ENCODE data around the gene LTA. TPM values are rescaled to one million over a fixed set of nuclear protein-coding genes. Genes with fewer than 3 reads are reported as not detected.

The LTA gene
- total and polyA plus RNA-seq, 2 donors (not counting 3 experiments of a cell fraction or from before 2014, with no cell fraction given) = 0.46 TPM; not detected in 1

- dilution Hi-C loops (cut with MboI; ENCODE audit: extremely low pct_ligation_motif_present, low sequenced_read_pairs) = no loop called here
- intact Hi-C loops (cut with micrococcal nuclease) = no loop called here
- CTCF ChIA-PET = interaction anchor here (1.3 kb wide), 2 partner anchors 11 to 37 kb away, joined by 3 to 7 read pairs; partner anchors contain the start of gene DDX39B
These were observed 41.4 kb upstream of the LTA start for GRCh38 chr6:31530659-31531058.

GRCh38 chr6:31531162-31531561 lies 40.9 kb upstream of the LTA start:
- dilution Hi-C loops (cut with MboI; ENCODE audit: extremely low pct_ligation_motif_present, low sequenced_read_pairs) (no loop called here), intact Hi-C loops (cut with micrococcal nuclease) (no loop called here)
- CTCF ChIA-PET = interaction anchor here (1.0 to 1.6 kb wide), 4 partner anchors 10 to 50 kb away, joined by 3 to 7 read pairs (median 4); partner anchors contain the start of gene DDX39B
- Histone ChIP-seq H3K4me3 (replicated peaks in 1 of 3; ENCODE audit: insufficient read depth in 1 of 3, low read depth in 1 of 3, low read length in 3 of 3) (no peak overlapping the region), H3K9me1 (replicated peaks; ENCODE audit: control insufficient read depth, extremely low read depth, insufficient read depth, low read length) (no peaks in the 10 kb centered on the region), H3K79me2 (ENCODE audit: control insufficient read depth, insufficient read depth, low read length) (peaks cover 30% of the 10 kb centered on the region), H4K20me1 (replicated peaks; ENCODE audit: control insufficient read depth, extremely low read depth, insufficient read depth, low read length) (no peaks in the 10 kb centered on the region), H2AFZ (ENCODE audit: low read depth, low read length) (no peak overlapping the region), H3K4me2 (ENCODE audit: insufficient read depth, low read length) (no peak overlapping the region), H3K27ac (ENCODE audit: insufficient read depth, low read depth, low read length) (no peak overlapping the region), H3K4me1 (ENCODE audit: control insufficient read depth, extremely low read depth, insufficient read depth, low read length) (peaks cover 12% of the 10 kb centered on the region), H3K9me3 (replicated peaks; ENCODE audit: control insufficient read depth, insufficient read depth, low read length) (no peaks in the 10 kb centered on the region), H3K9ac (replicated peaks; ENCODE audit: extremely low read depth, insufficient read depth, low read length) (no peak overlapping the region), H3K36me3 (ENCODE audit: control insufficient read depth in 2 of 2, extremely low read depth in 1 of 2, insufficient read depth in 2 of 2, low read length in 2 of 2) (peaks cover 33 to 50% of the 10 kb centered on the region in 2 experiments), H3K27me3 (ENCODE audit: control insufficient read depth in 2 of 2, insufficient read depth in 2 of 2, low read length in 2 of 2) (no peaks in the 10 kb centered on the region)
- DNase-seq (ENCODE audit: low read depth, low spot score) (no peak), FAIRE-seq (no peak)
- no TSS peak for BruUV-seq (replicated peaks)
- POLR2A ChIA-PET = interaction anchor here (1.6 kb wide), 1 partner anchor 36 kb away, joined by 4 read pairs; no protein-coding TSS in a partner anchor
- no peak for TF ChIP-seq POLR2AphosphoS5 (IDR thresholded peaks at IDR 0.05; ENCODE audit: insufficient read depth, low read depth, low read length)
- TF ChIP-seq JUN (IDR thresholded peaks at IDR 0.05; ENCODE audit: borderline replicate concordance, insufficient read depth, insufficient read length, low read depth) = no peak
- TF ChIP-seq EZH2 (IDR thresholded peaks at IDR 0.05; ENCODE audit: borderline replicate concordance, low read depth, low read length, severe bottlenecking) = no peak
- TF ChIP-seq MYC (IDR thresholded peaks at IDR 0.05; ENCODE audit: low read depth, low read length) = no peak
- TF ChIP-seq MAX (IDR thresholded peaks at IDR 0.05; ENCODE audit: insufficient read depth, insufficient read length) = no peak
- no peak for TF ChIP-seq POLR2A (IDR thresholded peaks at IDR 0.05; ENCODE audit: low read depth, low read length)

More at GRCh38 chr6:31530659-31531058, 41.4 kb upstream of the LTA start:
- DNase-seq (ENCODE audit: low read depth, low spot score) (no peak), FAIRE-seq (no peak)
- TSS peak; percentile 8 for BruUV-seq (replicated peaks)
- H3K9me3 ChIP-seq (replicated peaks; ENCODE audit: control insufficient read depth, insufficient read depth, low read length) = no peaks in the 10 kb centered on the region
- no peak overlapping the region for H3K9ac ChIP-seq (replicated peaks; ENCODE audit: extremely low read depth, insufficient read depth, low read length)
- H3K4me3 ChIP-seq (replicated peaks in 1 of 3; ENCODE audit: insufficient read depth in 1 of 3, low read depth in 1 of 3, low read length in 3 of 3) = no peak overlapping the region
- no peak overlapping the region for H3K4me2 ChIP-seq (ENCODE audit: insufficient read depth, low read length)
- H3K27ac ChIP-seq (ENCODE audit: insufficient read depth, low read depth, low read length) = no peak overlapping the region
- TF ChIP-seq POLR2AphosphoS5 (IDR thresholded peaks at IDR 0.05; ENCODE audit: insufficient read depth, low read depth, low read length) (peak; percentile 22), POLR2A (IDR thresholded peaks at IDR 0.05; ENCODE audit: low read depth, low read length) (no peak)
- H2AFZ ChIP-seq (ENCODE audit: low read depth, low read length) = no peak overlapping the region
- H3K79me2 ChIP-seq (ENCODE audit: control insufficient read depth, insufficient read depth, low read length) = peaks cover 25% of the 10 kb centered on the region
- POLR2A ChIA-PET = no interaction called here
- H4K20me1 ChIP-seq (replicated peaks; ENCODE audit: control insufficient read depth, extremely low read depth, insufficient read depth, low read length) = no peaks in the 10 kb centered on the region
- H3K36me3 ChIP-seq (ENCODE audit: control insufficient read depth in 2 of 2, extremely low read depth in 1 of 2, insufficient read depth in 2 of 2, low read length in 2 of 2) = peaks cover 28 to 45% of the 10 kb centered on the region in 2 experiments
- no peaks in the 10 kb centered on the region for H3K27me3 ChIP-seq (ENCODE audit: control insufficient read depth in 2 of 2, insufficient read depth in 2 of 2, low read length in 2 of 2)
- H3K9me1 ChIP-seq (replicated peaks; ENCODE audit: control insufficient read depth, extremely low read depth, insufficient read depth, low read length) = no peaks in the 10 kb centered on the region
- H3K4me1 ChIP-seq (ENCODE audit: control insufficient read depth, extremely low read depth, insufficient read depth, low read length) = peaks cover 17% of the 10 kb centered on the region
